Kidney (tissue), 14 donors: ENCODE results near the gene RAPH1. TPM values are rescaled to one million over a fixed set of nuclear protein-coding genes. Genes with fewer than 3 reads are reported as not detected.

Experiments
- DNase-seq, 5 donors: peaks; one replicate each; pipeline ENCODE4 v3.0.0-alpha.2; 2013 to 2020
- FAIRE-seq: peaks from 2 replicates; lab custom pipeline; 2012; peaks lifted over from hg19 to GRCh38; lab: Jason Lieb, UNC
- H3K27ac ChIP-seq, 2 donors: one replicate each; pipeline ENCODE4 v1.7.0; 2013; ENCODE audit warnings: low read depth in 2 of 2, low read length in 2 of 2, inconsistent platforms in 1 of 2
- H3K27me3 ChIP-seq: one replicate; pipeline ENCODE4 v1.7.1; 2013; ENCODE audit warnings: low read length, inconsistent platforms; ENCODE audit not compliant: control insufficient read depth, insufficient read depth
- H3K36me3 ChIP-seq, 3 donors: one replicate each; pipeline versions ENCODE4 v1.7.0 to v1.7.1; 2013; ENCODE audit warnings: low read length in 3 of 3, control low read depth in 1 of 3, inconsistent platforms in 1 of 3; ENCODE audit not compliant: insufficient read depth in 3 of 3, control insufficient read depth in 2 of 3
- H3K4me1 ChIP-seq, 3 donors: one replicate each; pipeline versions ENCODE4 v1.7.0 to v1.7.1; 2013; ENCODE audit warnings: low read length in 3 of 3, inconsistent platforms in 1 of 3, low read depth in 1 of 3; ENCODE audit not compliant: control insufficient read depth in 2 of 3, insufficient read depth in 2 of 3
- H3K4me3 ChIP-seq, 3 donors: one replicate each; pipeline versions ENCODE4 v1.7.0 to v1.8.1; 2013; ENCODE audit warnings: low read length in 3 of 3, control low read depth in 1 of 3, inconsistent platforms in 1 of 3
- H3K9ac ChIP-seq, 3 donors: one replicate each; pipeline versions ENCODE4 v1.7.0 to v1.7.1; 2013; ENCODE audit warnings: low read length in 3 of 3, control low read depth in 1 of 3, inconsistent platforms in 1 of 3
- H3K9me3 ChIP-seq, 3 donors: one replicate each; pipeline versions ENCODE4 v1.7.0 to v1.7.1; 2013; ENCODE audit warnings: low read length in 3 of 3, control low read depth in 1 of 3, inconsistent platforms in 1 of 3; ENCODE audit not compliant: control insufficient read depth in 2 of 3, insufficient read depth in 1 of 3
- CTCF ChIP-seq: IDR thresholded peaks from 3 replicates; pipeline ENCODE4 v1.5.1; 2012; ENCODE audit warnings: mild to moderate bottlenecking, moderate library complexity, borderline replicate concordance; ENCODE audit not compliant: insufficient read depth; ENCODE audit errors: extremely low read depth
- intact Hi-C: fragments of 100-400 bp; cut with DNase I; formaldehyde crosslinking; loops from one replicate; pipeline ENCODE4 v1.11.1; 2022
- polyA plus RNA-seq: library from polyadenylated mRNA; stranded (reverse); fragments of 350-450 nt; fragmentation: Illumina TruSeq; extraction: RNeasy Lipid Tissue Mini Kit (QIAGEN cat#74804); gene quantifications from one replicate; pipeline ENCODE4 v1.2.3, GENCODE V29; 2014; ENCODE audit warnings: low read depth, low replicate concordance; ENCODE audit not compliant: insufficient read depth
- total RNA-seq: library from RNA; stranded (reverse); fragmentation: NEBNext Ultra II Directional; extraction: Animal tissue kit (Norgen Biotek cat#: 25700); gene quantifications from one replicate; pipeline ENCODE4 v1.2.1, GENCODE V29; 2021
- donor health status: control.
- donor health status: control.
- donor health status: control.
- donor health status: control.
- donor health status: control.
- donor health status: DM: yes; HTN: yes; CAD: no.
- donor health status: Normal renal cell carcinoma (clear cell type).

Gene RAPH1
- total and polyA plus RNA-seq, 2 donors from 2014 or later, result 3.5 to 90.7 TPM

- H3K27ac ChIP-seq, result no peak overlapping the region
- H3K27me3 ChIP-seq, result no peaks in the 10 kb centered on the region
- H3K36me3 ChIP-seq, result peaks cover 0 to 12% (median 4%) of the 10 kb centered on the region in 3 donors
- H3K9me3 ChIP-seq, result no peaks in the 10 kb centered on the region
- H3K4me1 ChIP-seq, result peaks cover 0 to 8% (median 0%) of the 10 kb centered on the region in 3 donors
- intact Hi-C loops, result no loop called here
- peak; percentile 76 for TF ChIP-seq CTCF
- H3K9ac ChIP-seq, result no peak overlapping the region
- no peak overlapping the region for H3K4me3 ChIP-seq
- DNase-seq (peak in 3 of 5 donors; percentile 10 to 71 (median 68)), FAIRE-seq (peak; percentile 97)
Observed at GRCh38 chr2:203453858-203454451, 81.1 kb downstream of the RAPH1 start.

DNA sequence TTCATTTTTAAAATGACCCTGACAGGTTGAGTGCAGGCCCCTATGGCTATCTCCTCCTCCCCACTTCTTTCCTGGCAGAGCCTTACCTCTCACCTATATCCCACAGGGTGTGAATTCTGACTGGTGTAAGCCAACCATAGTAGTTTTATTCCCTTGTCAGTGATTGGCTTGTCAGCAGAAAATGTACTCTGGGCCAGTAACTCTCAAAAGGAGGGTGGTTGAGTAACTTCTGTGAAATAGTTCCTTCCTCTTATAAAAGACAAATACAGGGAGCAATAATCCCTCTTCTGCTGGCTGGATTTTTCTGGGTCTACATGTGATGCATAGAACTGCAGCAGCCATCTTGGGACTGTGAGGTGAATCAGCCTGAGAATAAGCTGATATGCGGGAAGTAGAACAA, 83.4 kb downstream of the RAPH1 start:
- FAIRE-seq, result no peak
- TF ChIP-seq CTCF, result no peak
- Histone ChIP-seq H3K27me3 (no peaks in the 10 kb centered on the region), H3K9ac (no peak overlapping the region), H3K36me3 (peaks cover 0 to 19% (median 4%) of the 10 kb centered on the region in 3 donors), H3K4me3 (no peak overlapping the region), H3K9me3 (no peaks in the 10 kb centered on the region), H3K27ac (no peak overlapping the region), H3K4me1 (peaks cover 0 to 8% (median 0%) of the 10 kb centered on the region in 3 donors)
- intact Hi-C loops, result no loop called here
- DNase-seq, result no peak

DNA sequence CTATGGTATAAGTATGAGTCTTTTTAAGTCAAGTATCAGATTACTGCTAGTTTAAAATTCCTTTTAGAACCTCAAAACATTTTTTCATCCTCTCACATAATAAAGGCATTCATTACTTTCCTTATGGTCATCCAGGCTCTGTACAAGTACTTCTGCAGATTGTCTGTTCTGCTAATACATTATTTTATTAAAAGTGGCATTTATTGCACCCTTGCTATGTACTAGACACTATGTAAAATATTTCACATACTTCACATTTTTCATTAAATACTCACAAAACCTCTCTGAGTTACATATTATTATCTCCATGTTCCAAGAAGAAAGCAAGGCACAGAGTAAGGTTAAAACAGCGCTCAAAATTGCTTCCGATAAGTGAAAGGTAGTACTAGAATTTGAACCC, 84.1 kb downstream of the RAPH1 start:
- Histone ChIP-seq H3K9ac (no peak overlapping the region), H3K27me3 (no peaks in the 10 kb centered on the region), H3K36me3 (peaks cover 2 to 24% (median 7%) of the 10 kb centered on the region in 3 donors), H3K9me3 (no peaks in the 10 kb centered on the region), H3K4me1 (peaks cover 0 to 8% (median 0%) of the 10 kb centered on the region in 3 donors), H3K4me3 (no peak overlapping the region), H3K27ac (no peak overlapping the region)
- FAIRE-seq (no peak), DNase-seq (no peak)
- no peak for TF ChIP-seq CTCF
- intact Hi-C loops, result no loop called here
